Dedifferentiated amniotic fluid mesenchymal stem cell (primary cell): ENCODE measurements around the gene ZNF136.

Experiments used
- DNase-seq: peaks from one replicate; pipeline ENCODE4 v3.0.0-alpha.2; 2016; ENCODE audit errors: extremely low spot score

The ZNF136 gene

GRCh38 chr19:12194827-12195731, 32.2 kb downstream of the ZNF136 start:
- DNase-seq, result peak; percentile 41

GRCh38 chr19:12198136-12198535, 35.2 kb downstream of the ZNF136 start:
- no peak for DNase-seq

DNA sequence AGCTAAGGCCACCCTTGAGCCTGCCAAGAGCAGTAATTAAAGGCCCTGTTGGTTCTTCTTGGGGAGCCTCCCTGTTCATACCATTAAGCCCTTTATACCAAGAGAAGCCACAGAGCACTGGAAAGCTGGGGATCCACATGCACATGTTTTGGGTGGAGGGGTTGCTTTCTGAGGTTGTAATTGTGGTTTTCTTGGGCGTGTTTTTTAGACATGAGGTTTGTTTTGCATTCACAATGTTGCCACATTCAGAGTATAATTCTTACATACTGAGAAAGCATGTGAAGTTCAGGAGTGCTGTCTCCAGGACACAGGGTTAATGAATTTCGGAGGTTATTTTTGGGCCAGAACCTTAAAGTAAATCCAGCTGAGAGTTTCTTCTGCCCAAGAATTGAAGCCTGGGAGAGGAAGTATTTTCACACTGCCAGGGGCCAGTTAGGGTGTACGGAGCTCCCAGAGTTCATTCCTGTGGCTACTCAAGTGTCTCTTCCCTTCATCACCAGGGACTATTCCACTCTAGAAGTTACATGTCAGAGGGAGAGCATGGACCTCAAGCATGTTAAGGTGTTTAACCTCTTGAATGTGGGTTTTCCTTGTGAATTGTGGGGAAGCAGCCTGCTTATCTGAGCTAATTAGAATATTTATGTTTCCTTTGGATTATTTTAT, 37.0 kb downstream of the ZNF136 start:
- DNase-seq, result no peak

- no peak for DNase-seq
These were observed 39.4 kb downstream of the ZNF136 start for GRCh38 chr19:12202250-12202649.

DNA sequence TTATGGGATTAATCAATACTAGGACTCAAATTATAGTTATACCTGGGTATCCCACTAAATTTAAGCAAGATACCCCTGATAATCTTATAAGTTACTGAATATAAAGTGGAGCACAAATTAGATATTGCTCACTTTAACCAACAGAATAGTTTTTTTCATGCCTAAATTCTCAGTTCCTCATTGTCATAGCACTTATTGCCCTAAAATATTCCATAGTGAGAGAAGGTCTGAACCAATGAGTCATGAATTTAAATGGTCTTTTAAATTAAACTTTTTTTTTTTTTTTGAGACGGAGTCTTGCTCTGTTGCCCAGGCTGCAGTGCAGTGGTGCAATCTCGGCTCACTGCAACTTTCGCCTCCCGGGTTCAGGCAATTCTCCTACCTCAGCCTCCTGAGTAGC, 42.4 kb downstream of the ZNF136 start:
- DNase-seq, result no peak

DNA sequence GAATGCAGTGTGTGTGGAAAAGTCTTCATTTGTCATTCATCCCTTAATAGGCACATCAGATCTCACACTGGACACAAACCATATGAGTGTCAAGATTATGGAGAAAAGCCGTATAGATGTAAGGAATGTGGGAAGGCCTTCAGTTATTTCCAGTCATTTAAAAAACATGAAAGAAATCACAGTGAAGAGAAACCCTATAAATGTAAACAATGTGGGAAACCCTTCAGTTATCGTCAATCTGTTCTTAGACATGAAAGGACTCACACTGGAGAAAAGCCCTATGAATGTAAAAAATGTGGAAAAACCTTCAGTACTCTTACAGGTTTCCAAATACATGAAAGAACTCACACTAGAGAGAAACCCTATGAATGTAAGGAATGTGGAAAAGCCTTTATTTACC, 45.3 kb downstream of the ZNF136 start:
- DNase-seq, result no peak

DNA sequence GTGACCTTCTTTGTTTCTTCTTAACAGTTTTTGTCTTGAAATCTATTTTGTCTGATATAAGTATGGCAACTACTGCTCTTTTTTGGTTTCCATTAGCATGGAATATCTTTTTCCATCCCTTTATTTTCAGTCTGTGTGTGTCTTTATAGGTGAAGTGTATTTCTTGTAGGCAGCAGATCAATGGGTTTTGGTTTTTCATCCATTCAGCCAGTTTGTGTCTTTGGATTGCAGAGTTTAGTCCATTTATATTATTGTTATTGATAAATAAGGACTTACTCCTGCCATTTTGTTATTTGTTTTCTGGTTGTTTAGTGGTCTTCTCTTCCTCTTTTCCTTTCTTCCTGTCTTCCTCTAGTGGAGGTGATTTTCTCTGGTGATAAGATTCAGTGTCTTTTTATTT, 54.4 kb downstream of the ZNF136 start:
- DNase-seq, result no peak

GRCh38 chr19:12222980-12223630, 60.2 kb downstream of the ZNF136 start:
- no peak for DNase-seq

- no peak for DNase-seq
These were observed 61.8 kb downstream of the ZNF136 start for GRCh38 chr19:12224676-12225075.

- DNase-seq, result no peak
These were observed 67.1 kb downstream of the ZNF136 start for GRCh38 chr19:12229990-12230389.

- no peak for DNase-seq
These were observed 68.1 kb downstream of the ZNF136 start for GRCh38 chr19:12230751-12231733.

GRCh38 chr19:12232961-12233360, 70.1 kb downstream of the ZNF136 start:
- no peak for DNase-seq

- no peak for DNase-seq
These were observed 74.4 kb downstream of the ZNF136 start for GRCh38 chr19:12237143-12237839.
